ENCODE data around the gene ELFN1.

The ELFN1 gene

DNA sequence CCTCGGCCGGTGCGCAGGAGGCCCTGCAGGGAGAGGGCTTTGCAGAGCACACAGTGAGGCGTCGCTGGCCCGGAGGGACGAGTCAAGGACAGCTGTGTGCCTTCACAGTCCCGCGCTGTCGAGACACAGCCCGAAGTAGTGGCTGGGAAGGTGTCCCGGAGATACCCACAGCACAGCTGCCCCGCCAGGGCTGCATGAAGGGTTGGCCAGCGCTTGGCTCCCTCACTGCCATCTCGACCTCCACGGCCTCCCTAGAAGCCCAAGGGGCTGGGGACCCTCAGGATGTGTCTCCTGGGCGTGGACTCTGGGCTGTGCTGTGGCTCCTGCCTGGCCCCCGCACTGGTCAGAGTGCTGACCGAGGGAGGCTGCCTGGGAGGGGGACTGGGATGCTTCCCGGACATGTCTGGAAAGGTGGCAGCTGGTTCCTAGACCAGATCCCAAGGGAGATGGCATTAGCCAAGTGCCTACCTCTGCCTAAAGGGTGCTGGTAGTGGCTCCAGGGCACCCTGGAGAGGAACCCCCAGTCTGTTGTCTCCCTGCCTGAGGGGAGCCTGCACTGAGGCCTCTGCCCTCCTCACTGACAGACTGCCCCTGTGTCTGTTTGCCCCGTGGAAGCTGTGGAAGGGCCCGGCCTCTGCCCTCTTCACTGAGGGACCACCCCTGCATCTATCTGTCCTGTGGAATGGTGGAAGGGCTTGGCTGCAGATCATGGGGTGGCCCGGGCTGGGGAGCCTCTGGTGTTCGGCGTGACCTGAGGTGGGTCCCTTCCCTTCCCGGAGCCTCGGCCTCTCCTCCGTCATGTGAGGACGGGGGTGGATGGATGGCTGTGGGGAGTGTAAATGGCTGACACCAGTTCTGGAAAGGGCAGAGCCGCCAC is 5.8 kb downstream of the ELFN1 start:
- no peak for DNase-seq (ENCODE audit: low read depth in 2 of 2)

DNA sequence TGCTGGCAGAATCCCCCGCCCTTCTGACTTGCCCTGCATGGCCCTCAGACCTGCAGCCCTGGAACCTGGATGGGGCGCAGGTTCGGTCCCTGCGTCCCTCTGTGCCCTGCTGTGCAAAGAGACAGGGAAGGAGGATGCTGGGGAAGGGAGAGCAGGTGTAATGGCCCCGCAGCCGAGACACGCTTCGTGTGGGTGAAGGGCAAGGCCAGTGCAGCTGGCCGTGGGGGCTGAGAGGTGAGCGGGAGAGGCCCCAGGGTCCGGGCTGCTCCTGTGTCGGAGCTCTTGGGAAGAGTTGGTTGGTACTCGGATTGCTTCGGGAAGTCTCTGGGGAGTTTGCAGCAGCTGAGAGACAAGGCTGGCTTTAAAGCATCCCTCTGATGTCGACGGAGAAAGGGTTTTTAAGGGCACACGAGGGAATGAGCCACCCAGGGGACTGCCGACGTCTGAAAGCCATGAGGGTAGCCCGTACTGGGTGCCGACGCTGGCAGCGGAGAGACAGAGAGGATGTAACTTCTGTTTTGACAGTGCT is 6.5 kb downstream of the ELFN1 start:
- no peak for DNase-seq (ENCODE audit: low read depth in 2 of 2)

DNA sequence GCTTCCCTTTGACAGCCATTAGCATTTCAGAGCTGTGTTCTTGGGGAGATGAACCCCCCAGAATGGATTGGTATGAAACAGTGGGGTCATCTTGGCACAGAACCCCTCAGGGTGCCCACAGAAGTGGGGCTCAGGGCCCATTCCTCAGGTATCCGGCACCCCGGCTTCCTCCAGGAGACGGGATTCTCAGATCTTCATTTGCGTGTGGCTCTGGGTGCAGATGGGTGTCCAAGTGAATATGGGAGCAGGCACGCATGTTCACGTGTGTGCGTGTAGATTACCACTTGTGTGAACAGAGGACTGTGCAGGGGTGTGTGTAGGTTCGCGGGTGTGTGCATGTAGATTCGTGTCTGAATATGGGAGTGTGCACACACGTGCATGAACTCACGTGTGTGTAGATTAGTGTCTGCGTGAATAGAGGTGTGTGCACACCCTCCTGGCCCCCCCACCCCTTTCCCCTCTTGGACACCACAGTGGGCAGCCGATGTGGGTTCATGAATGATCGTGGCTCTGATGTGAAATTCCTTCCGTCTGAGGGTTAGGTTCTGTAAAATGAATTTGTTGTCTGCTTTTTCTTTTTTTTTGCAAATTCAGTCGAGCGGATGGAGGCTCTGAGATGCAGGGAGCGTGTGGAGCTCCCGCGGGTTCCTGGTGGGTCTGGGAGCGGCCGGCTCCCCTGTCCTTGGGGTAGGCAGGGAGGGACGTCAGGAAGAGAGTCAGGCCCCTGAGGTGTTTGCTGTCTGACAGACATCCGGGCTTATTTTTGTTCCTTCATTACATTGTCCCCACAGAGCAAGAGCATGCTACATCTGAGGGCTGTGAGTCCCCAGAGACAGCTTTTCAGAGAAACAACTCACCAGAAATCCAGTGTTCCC is 7.4 kb downstream of the ELFN1 start:
- DNase-seq (ENCODE audit: low read depth in 2 of 2), result no peak

DNA sequence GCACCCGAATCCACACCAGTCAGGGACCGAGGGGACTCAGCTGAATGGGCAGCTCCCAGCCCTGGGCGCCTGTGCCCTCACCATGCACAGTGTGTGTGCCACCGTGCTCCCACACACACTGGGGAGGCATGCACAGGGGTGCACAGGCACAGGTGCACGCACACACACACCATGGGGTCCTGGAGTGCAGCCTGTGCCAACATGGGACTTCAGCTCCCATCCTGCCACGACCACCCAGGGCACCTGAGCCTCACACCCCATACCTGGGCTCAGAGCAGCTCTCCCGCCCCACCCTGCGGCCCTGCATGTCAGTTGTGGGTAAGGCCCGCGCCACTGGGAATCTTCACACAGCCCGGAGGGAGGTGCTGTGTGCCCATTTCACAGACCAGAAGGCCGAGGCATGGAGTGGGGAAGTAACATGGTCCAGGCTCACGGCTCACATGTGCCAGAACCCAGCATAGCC is 8.0 kb downstream of the ELFN1 start:
- DNase-seq (ENCODE audit: low read depth in 2 of 2), result no peak

DNA sequence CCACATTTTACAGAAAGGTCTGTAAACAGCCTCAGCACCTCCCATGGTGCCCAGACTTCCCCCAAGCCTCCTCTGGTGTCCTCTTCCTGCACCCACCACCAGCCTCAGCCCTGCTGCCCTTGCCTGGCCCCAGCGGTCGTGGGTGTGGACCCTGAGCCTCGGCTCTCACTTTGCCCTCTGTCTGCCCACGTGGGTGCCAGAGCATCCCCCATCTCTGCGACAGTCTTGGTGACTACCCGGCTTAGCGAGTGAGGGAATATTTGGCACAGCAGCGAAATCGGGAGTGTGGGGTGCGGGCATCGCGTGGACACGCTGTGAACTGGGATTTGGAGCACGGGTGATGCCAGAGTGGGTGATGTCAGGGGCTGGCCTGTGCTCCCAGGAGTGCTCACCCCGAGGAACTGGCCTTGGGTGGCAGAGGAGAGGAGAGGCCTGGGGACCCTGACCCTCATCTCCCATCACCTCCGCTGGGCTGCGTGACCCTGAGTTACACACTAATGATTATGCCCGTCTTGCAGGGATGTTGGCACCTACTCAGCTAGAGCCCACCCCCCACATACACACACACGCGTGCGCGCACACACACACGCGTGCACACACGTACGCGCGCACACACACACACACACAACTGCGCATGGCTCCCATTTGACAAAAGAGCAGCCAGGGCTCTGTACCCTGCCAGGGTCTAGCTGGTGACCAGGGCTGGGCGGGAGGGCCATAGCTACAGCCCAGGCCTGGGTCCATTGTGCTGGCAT is 8.7 kb downstream of the ELFN1 start:
- DNase-seq (ENCODE audit: low read depth in 2 of 2), result no peak

DNA sequence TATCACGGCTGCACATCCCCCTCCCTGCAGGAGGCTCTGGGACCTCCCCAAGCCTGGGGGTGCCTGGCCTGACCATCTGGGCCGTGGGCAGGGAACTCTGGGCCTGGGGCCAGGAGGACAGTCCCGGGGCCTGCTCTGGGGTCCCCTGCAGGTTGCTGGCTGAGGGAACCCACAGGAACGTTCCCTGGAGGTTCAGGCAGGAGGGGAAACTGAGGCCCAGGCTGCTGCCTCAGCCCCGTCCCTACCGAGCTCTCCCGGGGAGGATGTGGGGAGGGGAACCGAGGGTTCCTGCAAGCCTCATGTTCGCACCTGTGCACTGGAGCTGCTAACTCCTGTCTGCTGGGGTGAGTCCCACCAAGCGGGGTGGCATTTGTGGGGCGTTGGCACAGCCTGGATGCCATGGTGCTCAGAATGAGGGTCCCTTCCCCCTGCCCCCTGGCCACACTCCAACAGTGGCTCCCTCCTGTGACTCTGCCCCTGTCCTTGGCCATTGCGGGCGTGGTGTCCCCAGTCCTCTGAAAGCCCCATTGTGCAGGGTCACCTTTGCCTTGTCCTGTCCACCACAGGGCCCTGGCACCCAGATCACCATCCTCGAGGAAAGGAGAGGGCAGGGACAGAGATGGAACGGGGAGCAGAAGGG is 9.4 kb downstream of the ELFN1 start:
- DNase-seq (ENCODE audit: low read depth in 2 of 2), result no peak

DNA sequence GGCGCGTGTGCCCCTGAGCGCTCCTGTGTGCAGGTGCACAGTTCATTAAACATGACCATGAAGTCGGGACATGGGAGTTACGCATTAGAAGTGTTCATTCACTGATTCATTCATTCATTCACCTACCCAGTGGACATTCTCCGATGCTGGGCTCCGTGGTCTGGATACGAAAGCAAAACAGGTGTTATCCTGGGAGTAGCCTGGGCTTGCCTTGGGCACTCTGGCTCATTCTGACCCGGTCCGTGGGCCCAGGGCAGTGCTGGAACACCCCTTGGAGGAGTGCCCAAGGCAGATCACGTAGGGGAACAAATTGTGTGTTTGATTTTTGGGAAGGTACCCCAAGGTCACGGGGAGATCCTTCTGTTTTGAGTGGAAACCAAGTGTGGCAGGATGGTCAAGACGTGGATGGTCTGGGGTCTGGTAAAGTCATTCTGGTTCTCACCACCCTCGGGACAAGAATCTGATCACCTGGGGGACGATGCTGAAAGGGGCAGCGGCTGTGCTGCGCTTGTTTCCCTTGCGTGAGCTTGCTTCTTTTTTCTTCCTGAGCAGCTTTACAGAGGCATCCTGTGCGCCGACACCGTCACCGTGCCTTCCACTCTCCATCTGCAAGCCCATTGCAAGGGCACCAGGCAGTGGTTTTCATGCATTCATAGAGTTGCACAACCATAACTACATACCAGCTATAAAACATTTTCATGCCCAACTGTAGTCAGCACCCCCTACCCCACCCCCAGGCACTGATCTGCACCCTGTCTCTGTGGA is 10.1 kb downstream of the ELFN1 start:
- no peak for DNase-seq (ENCODE audit: low read depth in 2 of 2)

DNA sequence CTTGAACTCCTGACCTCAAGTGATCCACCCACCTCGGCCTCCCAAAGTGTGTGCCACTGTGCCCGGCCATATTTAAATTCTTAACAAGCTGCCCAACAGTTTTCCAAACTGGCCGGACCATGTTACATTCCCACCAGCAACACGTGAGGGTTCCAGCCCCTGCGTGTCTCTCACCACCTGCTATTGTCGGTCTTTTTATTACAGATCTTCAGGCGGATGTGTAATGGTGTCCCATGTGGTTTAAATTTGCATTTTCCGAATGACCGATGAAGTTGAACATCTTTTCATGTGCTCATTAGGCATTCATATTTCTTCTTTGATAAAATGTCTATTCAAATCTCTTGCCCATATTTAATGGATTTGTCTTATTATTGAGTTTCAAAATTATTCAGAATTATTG is 11.5 kb downstream of the ELFN1 start:
- DNase-seq (ENCODE audit: low read depth in 2 of 2), result no peak

DNA sequence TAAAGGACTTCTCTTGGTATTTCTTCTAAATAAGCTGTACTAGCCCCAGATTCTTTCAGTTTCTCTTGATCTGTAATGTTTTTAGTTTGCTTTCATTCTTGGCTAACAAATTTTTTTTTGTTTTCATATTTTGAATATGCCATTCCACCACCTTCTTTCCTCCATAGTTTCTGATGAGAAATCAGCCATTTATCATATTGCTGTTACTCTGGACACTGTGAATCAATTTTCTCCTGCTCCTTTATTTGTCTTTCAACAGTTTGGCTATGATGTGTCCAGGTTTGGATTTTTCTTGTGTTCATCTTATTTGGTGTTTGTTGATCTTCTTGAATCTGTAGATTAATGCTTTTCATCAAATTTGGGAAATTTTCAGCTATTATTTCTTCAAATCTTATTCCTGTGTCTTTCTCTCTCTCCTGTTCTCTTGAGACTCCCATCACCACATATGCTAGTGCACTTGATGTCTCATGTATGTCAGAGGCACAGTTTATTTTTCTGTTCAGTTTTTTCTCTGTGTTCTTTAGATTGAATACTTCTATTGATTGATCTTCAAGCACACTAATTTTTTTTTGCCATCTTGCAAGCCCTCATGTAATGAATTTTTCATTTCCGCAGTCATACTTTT is 15.0 kb downstream of the ELFN1 start:
- no peak for DNase-seq (ENCODE audit: low read depth in 2 of 2)

DNA sequence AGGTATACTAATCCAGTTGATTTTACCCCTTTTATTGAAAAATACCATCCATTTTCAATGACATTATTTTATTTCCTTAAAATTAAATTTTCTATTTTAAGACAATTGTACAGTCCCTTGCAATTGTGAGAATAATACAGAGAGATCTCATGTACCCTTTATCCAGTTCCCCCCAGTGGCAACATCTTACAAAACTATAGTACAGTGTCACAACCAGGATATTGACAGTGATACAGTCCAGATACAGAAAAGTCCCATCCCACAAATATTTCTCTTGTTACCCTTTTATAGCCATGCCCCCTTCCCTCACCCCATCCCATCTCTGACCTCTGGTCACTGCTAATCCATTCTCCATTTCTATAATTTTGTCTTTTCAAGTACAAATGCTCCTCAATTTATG is 18.5 kb downstream of the ELFN1 start:
- DNase-seq (ENCODE audit: low read depth in 2 of 2), result no peak

DNA sequence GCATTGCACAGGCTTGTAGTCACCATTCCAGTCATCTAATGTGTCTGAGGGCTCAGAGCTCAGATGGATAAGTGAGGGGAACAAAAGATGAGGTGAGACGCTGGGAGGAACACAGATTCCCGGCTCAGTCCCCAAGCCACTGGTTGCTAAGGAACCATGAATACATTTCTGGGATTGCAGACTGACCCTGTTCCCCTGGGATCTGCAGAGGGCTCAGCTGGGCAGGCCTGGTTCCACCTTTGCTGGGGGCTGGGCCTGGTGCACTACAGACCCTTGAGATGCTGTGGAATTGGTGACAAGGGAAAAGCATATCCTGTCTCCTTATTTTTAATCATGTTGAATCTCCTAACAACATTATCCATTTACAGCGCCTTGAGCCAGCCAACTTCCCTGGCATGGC is 19.2 kb downstream of the ELFN1 start:
- DNase-seq (ENCODE audit: low read depth in 2 of 2), result no peak

DNA sequence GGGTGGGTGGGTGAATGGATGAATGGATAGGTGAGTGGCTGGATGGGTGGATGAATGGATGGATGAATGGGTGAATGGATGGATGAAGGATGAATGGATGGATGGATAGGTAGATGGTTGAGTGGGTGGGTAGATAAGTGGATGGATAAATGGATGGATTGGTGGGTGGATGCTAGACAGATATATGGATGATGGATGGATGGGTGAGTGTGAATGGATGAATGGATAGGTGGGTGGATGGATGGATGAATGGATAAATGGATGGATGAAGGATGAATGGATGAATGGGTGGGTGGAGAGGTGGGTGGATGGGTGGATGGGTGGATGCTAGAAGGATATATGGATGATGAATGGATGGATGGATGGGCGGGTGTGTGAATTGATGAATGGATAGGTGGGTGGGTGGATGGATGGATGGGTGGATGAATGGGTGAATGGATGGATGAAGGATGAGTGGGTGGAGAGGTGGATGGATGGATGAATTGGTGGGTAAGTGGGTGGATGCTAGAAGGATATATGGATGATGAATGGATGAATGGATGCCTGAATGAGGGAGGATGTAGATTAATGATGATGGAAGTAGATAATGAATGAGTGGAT is 20.4 kb downstream of the ELFN1 start:
- DNase-seq (ENCODE audit: low read depth in 2 of 2), result no peak

DNA sequence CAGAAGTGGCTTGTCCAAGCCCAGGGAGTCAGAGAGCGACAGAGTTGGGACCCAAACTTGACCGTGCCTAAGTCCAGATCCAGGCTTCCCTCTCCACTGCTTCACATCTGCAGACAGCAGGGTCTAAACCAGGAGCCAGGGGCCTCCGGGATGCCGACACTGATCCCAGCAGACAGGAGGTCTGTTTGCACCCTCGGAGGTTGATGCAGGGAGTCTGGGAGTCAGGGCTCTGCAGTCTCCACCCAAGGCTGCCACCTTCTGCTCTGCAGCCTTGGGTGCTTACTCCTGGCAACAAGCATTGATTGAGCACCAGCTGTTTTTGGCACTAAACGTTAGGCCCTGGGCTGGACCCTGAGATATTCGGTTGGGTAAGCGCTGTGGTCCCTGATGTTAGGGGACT is 21.0 kb downstream of the ELFN1 start:
- DNase-seq (ENCODE audit: low read depth in 2 of 2), result no peak

DNA sequence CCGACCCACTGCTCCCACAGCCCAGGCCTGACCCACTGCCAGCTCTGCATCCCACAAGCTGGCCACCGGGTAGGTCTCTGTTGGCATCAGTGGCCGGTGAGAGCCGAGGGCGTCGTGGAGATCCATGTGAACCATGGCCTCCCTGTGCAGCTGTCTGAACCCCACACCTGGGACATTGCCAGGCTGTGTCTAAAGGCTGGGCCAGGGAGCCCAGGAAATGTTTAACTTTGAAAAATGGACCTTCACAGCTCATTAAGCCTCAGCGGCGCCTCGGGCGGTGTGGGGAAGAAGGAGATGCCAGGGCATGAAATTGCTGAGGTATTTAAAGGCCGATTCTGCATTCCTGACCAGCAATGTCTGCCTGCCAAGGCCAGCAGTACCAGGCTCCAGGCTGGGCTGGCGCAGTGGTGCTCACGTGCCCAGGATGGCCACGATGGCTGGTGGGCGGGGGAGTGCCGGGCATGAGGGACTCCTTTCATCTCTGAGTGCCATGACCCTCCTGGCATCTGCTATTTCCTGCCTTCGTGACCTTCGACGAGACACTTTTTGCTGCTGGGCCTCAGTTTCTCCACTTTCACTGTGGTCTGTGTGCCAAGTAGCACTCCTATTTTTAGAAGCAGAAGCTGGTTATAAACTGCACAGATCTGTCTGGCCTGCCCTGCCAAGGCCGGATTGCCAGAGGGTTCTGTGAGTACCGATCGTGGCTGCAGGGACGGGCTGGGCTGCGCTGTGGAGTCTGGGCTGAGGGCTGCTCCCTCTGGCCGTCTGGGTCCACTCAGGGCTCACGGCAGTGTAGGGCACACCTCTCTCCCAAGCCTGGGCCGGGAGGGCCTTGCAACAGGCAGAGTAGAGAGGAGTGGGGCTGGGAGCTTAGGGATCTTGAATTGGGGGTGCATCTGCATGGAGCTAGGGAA is 21.8 kb downstream of the ELFN1 start:
- no peak for DNase-seq (ENCODE audit: low read depth in 2 of 2)

DNA sequence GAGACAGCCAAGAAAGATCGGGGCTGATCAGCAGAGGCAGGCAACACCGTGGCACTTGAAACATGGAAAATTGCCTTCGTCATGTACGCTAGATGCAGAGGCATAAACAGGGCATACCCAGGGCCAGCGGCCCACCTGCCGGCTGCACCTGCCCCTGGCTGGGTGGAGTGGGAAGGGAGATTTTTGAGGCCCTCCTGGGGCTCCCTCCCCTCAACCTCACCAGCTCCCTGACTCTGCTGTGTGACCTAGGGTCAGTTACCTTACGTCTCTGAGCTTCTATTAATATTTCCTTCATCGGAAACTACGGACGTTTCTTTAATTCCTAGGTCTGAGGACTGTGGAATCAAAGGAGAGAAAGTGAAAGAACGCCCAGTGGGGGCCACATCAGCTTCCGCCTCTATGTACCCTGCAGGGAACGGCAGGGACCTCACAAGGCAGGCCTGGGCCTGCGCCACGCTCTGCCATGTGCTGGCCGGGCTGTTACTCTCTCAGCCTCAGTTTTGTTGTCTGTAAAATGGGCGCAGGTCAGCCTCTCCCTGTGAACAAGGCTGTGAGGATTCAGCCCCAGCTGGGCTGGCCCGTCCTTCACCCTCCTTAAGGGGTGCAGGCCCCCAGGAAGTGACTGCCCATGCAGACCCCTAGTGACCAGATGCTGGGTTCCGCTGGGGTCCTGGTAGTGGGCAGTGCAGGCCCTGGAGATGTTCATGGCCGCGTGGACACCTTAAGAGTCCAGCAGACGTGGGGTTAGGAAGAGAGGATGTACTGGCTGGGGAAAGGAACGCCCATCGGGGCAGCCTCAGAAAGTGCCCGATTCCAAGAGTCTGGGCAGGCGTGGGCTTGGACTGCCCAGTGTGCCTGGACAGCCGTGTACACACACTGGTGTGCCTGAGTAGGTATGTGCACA is 22.7 kb downstream of the ELFN1 start:
- no peak for DNase-seq (ENCODE audit: low read depth in 2 of 2)

DNA sequence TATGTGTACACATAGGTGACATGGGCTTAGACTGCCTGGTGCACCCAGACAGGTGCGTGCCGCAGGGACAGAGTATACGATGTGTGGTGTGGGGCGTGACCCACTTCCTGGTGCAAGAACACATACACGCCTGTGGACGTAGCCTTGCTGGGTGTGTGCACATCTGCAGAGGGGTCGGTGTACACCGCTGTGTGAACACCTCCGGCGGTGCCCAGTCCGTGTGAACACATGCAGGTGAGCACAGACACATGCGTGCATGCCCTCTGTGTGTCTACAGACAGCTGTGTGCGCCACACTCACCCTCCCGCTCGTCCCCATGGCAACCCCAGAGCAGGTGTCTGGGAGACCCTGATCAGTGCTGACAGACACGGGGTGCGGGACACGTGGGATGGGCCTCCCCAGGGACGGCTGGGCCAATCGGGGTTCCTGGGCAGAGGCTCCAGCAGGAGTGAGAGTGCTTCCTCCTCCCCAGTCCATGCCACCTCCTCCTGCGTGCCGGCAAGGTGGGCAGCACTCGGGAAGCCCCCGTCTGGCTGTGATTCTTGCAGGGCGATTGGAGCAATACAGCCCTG is 23.4 kb downstream of the ELFN1 start:
- DNase-seq (ENCODE audit: low read depth in 2 of 2), result no peak

DNA sequence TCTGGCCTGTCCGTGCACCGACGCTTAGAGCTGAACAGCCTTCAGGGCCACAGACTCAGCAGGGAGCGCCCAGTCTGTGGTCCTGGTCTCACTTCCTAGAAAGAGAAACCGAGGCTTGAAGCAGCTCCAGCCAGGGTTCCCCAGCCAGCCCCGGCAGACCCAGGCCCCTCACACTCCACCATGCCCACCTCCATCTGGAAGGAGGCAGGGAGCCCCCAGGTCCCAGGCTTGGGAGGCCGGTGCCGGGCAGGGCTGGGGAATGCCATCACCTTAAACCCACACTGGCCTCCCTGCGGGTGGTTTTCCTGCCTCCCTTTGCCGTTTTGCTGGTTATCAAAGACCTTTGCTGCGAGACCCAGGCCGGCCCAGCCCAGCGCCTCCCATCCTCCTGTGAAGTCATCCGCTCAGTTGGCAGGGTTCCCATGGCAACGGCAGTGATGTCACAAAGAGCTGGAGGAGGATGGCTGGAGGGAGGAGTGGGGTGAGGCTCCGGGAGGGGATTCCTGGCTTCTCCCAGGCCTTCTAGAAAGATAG is 24.0 kb downstream of the ELFN1 start:
- DNase-seq (ENCODE audit: low read depth in 2 of 2), result peak; percentile 42 to 47

Data from fibroblast of skin of left quadriceps (primary cell).